Neural cell (in vitro differentiated cells): ENCODE measurements around the gene ATP11C. TPM values are rescaled to one million over a fixed set of nuclear protein-coding genes. Genes with fewer than 3 reads are reported as not detected.
"Not testable (repeated sequence)": the region's sequence is repeated elsewhere in the genome, so short reads cannot be mapped to it uniquely, and the experiment has no call there.

Experiments
- H2AFZ ChIP-seq: fragments of 200-600, 300-800 bp; sonication (generic), shearing (Covaris generic); 2 replicates; pipeline ENCODE4 v1.6.0; 2014; ENCODE audit warnings: low read depth, mild to moderate bottlenecking, antibody characterized with exemption, low read length, moderate library complexity
- H3F3A ChIP-seq: fragments of 200-600 bp; shearing (Covaris generic); 2 replicates; pipeline ENCODE4 v1.6.1; 2016; ENCODE audit warnings: mild to moderate bottlenecking, moderate library complexity, mixed read lengths, antibody characterized with exemption, low read length; ENCODE audit not compliant: insufficient read depth, poor library complexity, severe bottlenecking
- H3K27ac ChIP-seq: fragments of 200-600, 300-800 bp; sonication (generic), shearing (Covaris generic); 2 replicates; pipeline ENCODE4 v1.5.1; 2014; ENCODE audit warnings: mild to moderate bottlenecking, low read length, moderate library complexity
- H3K27me3 ChIP-seq: fragments of 300-800, 200-600 bp; sonication (generic), shearing (Covaris generic); 2 replicates; pipeline ENCODE4 v1.6.0; 2014; ENCODE audit warnings: mild to moderate bottlenecking, low read depth, low read length, moderate library complexity; ENCODE audit not compliant: insufficient read depth
- H3K36me3 ChIP-seq: fragments of 300-800, 200-600 bp; sonication (generic), shearing (Covaris generic); 2 replicates; pipeline ENCODE4 v1.5.1; 2014; ENCODE audit warnings: mild to moderate bottlenecking, antibody characterized with exemption, low read length, moderate library complexity; ENCODE audit not compliant: insufficient read depth
- H3K4me2 ChIP-seq: fragments of 300-800, 200-600 bp; sonication (generic), shearing (Covaris generic); 2 replicates; pipeline ENCODE4 v1.6.0; 2014; ENCODE audit warnings: mild to moderate bottlenecking, low read length
- H3K4me3 ChIP-seq: fragments of 300-800, 200-600 bp; sonication (generic), shearing (Covaris generic); 2 replicates; pipeline ENCODE4 v1.5.1; 2014; ENCODE audit warnings: mild to moderate bottlenecking, low read length, moderate library complexity
- H3K79me2 ChIP-seq: fragments of 200-600 bp; shearing (Covaris generic); replicated peaks from 2 replicates; pipeline ENCODE4 v1.6.0; 2014; ENCODE audit warnings: mild to moderate bottlenecking, low read length, moderate library complexity; ENCODE audit not compliant: insufficient read depth
- H3K9ac ChIP-seq: fragments of 300-800, 200-600 bp; sonication (generic), shearing (Covaris generic); 2 replicates; pipeline ENCODE4 v1.6.1; 2016; ENCODE audit warnings: mild to moderate bottlenecking, low read length, mixed read lengths
- H3K9me2 ChIP-seq: fragments of 200-600 bp; shearing (Covaris generic); 2 replicates; pipeline ENCODE4 v1.6.1; 2016; ENCODE audit warnings: mild to moderate bottlenecking, low read length, mixed read lengths; ENCODE audit not compliant: insufficient read depth
- H3K9me3 ChIP-seq: fragments of 200-600, 300-800 bp; sonication (generic), shearing (Covaris generic); 2 replicates; pipeline ENCODE4 v1.6.1; 2016; ENCODE audit warnings: mild to moderate bottlenecking, mixed run types, low read length, moderate library complexity, mixed read lengths
- H4K20me1 ChIP-seq: fragments of 200-600 bp; shearing (Covaris generic); 2 replicates; pipeline ENCODE4 v1.6.1; 2016; ENCODE audit warnings: mild to moderate bottlenecking, mixed run types; ENCODE audit not compliant: insufficient read depth
- CTCF ChIP-seq: fragments of 450-650 bp; IDR thresholded peaks from 2 replicates; pipeline ENCODE4 v1.5.1; 2014; ENCODE audit warnings: antibody characterized with exemption, mild to moderate bottlenecking, moderate library complexity; ENCODE audit not compliant: poor library complexity, severe bottlenecking
- EP300 ChIP-seq: fragments of 450-650 bp; conservative IDR thresholded peaks from 2 replicates; pipeline ENCODE4 v1.6.1; 2014; ENCODE audit warnings: antibody characterized with exemption, mild to moderate bottlenecking, moderate library complexity; ENCODE audit not compliant: poor library complexity, severe bottlenecking
- EZH2 ChIP-seq: fragments of 200-600, 300-800 bp; shearing (Covaris generic), sonication (generic); IDR thresholded peaks from 2 replicates; pipeline ENCODE4 v1.6.1; 2014; ENCODE audit warnings: antibody characterized with exemption, low read length, borderline replicate concordance, mild to moderate bottlenecking; ENCODE audit not compliant: insufficient read depth, poor library complexity, severe bottlenecking
- MXI1 ChIP-seq: fragments of 450-650 bp; conservative IDR thresholded peaks from 2 replicates; pipeline ENCODE4 v1.6.1; 2014; ENCODE audit warnings: antibody characterized with exemption, mild to moderate bottlenecking; ENCODE audit not compliant: poor library complexity, severe bottlenecking
- POLR2AphosphoS5 ChIP-seq: IDR thresholded peaks from 2 replicates; pipeline ENCODE4 v1.6.1; 2012
- RAD21 ChIP-seq: fragments of 450-650 bp; conservative IDR thresholded peaks from 2 replicates; pipeline ENCODE4 v1.6.1; 2014; ENCODE audit warnings: antibody characterized with exemption, mild to moderate bottlenecking, moderate library complexity
- REST ChIP-seq: IDR thresholded peaks from 2 replicates; pipeline ENCODE4 v1.6.1; 2012; ENCODE audit warnings: borderline replicate concordance
- SMC3 ChIP-seq: fragments of 450-650 bp; conservative IDR thresholded peaks from 2 replicates; pipeline ENCODE4 v1.6.1; 2014; ENCODE audit warnings: antibody characterized with exemption, mild to moderate bottlenecking, moderate library complexity; ENCODE audit not compliant: poor library complexity
- TAF1 ChIP-seq: IDR thresholded peaks from 2 replicates; pipeline ENCODE4 v1.6.1; 2012; ENCODE audit warnings: low read depth
- polyA plus RNA-seq: library from polyadenylated mRNA; depleted of rRNA; stranded (reverse); fragments of >200 nt; gene quantifications from 2 replicates; pipeline ENCODE4 v1.2.3, GENCODE V29; 2014

Gene ATP11C
- polyA plus RNA-seq, 1 donor from 2014 or later, result 111 TPM

DNA sequence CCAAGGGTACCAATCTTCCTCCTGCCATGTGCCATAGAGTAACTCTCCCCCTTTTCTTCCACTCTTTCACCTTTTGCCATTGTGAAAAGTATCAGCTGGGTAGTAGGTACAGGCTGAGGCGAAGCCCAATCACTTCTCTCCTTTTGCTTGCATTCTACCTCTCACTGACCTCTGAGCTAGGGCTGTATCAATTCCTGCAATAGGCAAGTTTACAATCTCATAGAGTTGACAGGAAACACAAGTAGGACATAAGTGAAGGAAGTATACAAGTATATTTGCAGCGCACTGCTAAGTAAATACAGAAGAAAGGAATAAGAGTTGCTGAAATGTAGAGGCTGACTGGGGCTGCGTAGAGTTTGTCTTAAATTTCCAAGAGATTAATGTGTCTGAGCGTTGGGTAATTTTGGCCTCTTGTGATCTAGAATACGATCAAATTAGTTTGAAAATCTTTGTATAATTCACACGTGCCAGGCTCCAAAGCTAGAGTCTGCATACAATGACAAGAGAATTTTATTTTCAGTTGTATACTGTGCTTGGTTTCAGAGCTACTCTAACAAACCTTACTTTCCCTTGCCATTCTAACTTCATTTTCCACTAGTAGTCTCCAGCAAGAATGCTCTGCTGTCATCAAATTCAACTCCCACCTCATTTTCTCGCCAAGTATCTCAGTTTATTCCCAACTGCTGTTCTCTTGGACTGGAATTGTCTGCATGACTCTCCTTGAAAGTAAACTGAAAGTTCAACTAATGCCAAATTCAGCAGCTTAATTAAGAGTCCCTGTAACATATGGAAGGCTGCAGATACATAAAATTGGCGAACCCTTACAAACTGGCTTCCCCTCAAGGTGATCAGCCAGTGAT, 90.3 kb downstream of the ATP11C start:
- no peaks in the 10 kb centered on the region for H4K20me1 ChIP-seq
- H3K27me3 ChIP-seq, result no peaks in the 10 kb centered on the region
- H3K36me3 ChIP-seq, result no peaks in the 10 kb centered on the region
- H3K9ac ChIP-seq, result no peak overlapping the region
- no peak overlapping the region for H2AFZ ChIP-seq
- H3K9me3 ChIP-seq, result no peaks in the 10 kb centered on the region
- no peak overlapping the region for H3K27ac ChIP-seq
- no peak overlapping the region for H3K4me3 ChIP-seq
- no peaks in the 10 kb centered on the region for H3K9me2 ChIP-seq
- H3F3A ChIP-seq, result no peaks in the 10 kb centered on the region
- no peaks in the 10 kb centered on the region for H3K79me2 ChIP-seq
- no peak for TF ChIP-seq TAF1
- TF ChIP-seq EP300, result no peak
- TF ChIP-seq MXI1, result no peak
- no peak for TF ChIP-seq POLR2AphosphoS5
- no peak for TF ChIP-seq SMC3
- no peak for TF ChIP-seq EZH2
- no peak for TF ChIP-seq REST
- no peak for TF ChIP-seq CTCF
- TF ChIP-seq RAD21, result no peak
- no peak overlapping the region for H3K4me2 ChIP-seq

GRCh38 chrX:139836335-139836734, 96.5 kb downstream of the ATP11C start:
- not testable (repeated sequence) for H3K79me2 ChIP-seq, H3K27me3 ChIP-seq, H3K4me3 ChIP-seq, H3K4me2 ChIP-seq, H3K9me3 ChIP-seq, H3K9ac ChIP-seq, H2AFZ ChIP-seq, H3K9me2 ChIP-seq, H4K20me1 ChIP-seq, H3F3A ChIP-seq, H3K27ac ChIP-seq, H3K36me3 ChIP-seq
